HG02938 (cell line): ENCODE results near the gene ZNF70.
"Not testable (repeated sequence)": the region's sequence is repeated elsewhere in the genome, so short reads cannot be mapped to it uniquely, and the experiment has no call there.

ENCODE experiments used
- ATAC-seq: cut with Tn5 transposase; IDR thresholded peaks from one replicate; pipeline ENCODE4 v1.9.1; 2021; ENCODE audit warnings: mild to moderate bottlenecking, moderate library complexity; ENCODE audit not compliant: unreplicated experiment

Gene ZNF70

DNA sequence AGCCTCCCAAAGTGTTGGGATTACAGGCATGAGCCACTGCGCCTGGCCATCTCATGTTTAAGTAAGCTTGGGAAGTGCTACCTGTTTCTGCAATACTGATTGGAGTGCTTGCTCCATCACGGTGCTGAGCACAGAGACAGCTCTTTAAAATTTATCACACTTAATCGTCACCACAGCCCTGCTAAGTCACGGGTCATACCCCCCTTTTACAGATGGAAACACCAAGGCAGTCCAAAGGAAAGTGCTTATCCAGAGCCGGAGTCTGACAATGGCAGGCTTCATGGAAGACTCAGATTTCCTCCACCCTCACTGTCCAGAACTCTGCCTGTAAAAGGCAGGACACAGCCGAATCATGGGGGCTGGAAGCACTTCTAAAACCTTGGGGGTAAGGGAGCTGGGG lies 9.1 kb upstream of the ZNF70 start:
- no peak for ATAC-seq

DNA sequence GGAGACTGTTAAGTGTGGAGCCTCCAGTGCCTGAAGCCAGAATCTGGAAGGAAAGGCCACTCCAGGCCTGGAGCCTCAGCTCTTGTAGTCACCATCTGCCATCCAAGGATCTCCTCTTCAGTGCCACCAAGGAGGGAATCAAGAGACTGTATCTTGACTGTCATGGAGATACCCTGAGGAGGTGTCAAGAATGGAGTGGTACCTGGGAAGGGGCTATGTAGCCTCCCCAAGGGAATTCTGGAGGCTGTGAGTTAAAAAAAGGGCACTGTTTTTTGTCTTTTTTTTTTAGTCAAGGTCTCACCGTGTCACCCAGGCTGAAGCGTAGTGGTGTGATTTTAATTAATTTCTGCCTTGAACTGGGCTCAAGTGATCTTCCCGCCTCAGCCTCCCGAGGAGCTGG lies 8.7 kb upstream of the ZNF70 start:
- no peak for ATAC-seq

DNA sequence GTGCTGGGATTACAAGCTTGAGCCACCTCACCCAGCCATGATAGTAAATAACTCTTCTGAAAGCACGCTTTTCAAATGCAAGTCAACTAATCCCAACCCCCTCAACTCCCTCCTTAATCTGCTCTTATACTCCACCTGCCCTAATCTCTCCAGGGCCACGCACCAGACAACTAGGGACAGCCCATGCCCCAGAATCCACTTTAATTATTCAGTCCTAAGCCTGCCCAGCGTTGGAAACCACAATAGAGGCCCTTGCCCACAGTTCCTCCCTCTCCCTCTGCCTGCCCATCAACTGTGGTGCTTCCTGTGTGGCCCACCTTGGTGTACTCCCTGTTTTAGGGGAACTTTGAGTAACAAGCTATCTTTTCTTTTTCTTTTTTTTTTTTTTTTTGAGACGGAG lies 6.0 kb upstream of the ZNF70 start:
- no peak for ATAC-seq

DNA sequence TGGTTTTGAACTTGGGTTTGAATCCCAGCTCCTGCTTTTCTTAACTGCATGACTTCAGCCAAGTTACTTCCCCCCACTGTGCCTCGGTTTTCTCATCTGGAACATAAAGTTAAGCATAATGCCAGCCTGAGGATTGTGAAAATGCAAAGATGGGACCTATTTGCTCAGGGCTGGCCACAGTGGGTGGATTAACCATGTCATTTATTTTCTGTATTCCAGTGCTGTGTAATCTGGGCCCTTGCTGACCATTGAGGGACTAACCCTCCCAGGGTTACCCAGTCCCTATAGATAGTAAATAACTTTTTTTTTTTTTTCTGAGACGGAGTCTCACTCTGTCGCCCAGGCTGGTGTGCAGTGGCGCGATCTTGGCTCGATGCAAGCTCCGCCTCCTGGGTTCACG lies 4.8 kb upstream of the ZNF70 start:
- ATAC-seq: no peak

DNA sequence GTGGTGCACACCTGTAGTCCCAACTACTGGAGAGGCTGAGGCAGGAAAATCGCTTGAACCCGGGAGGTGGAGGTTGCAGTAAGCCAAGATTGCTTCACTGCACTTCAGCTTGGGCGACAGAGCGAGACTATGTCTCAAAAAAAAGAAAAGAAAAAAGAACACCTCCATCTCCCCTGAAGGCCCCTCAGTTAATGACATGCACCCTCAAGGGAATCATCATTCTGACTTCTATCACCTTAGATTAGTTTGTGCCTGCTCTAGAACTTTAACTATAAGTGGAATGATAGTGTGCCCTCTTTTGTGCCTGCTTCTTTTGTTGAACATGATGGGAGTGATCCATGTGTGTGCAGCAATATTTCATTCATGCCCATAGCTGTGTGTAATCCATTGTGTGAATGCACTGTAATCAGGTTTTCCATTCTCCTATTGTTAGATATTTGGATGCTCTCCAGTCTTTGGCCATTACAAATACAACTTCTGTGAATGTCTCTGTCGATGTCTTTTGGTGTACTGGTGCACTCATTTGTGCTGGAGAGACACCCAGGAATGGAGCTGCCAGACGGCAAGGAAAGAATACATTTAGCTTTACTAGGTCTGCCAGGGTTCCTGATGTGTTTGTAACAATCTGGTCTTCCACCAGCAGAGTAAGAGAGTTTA lies 4.2 kb upstream of the ZNF70 start:
- no peak for ATAC-seq

DNA sequence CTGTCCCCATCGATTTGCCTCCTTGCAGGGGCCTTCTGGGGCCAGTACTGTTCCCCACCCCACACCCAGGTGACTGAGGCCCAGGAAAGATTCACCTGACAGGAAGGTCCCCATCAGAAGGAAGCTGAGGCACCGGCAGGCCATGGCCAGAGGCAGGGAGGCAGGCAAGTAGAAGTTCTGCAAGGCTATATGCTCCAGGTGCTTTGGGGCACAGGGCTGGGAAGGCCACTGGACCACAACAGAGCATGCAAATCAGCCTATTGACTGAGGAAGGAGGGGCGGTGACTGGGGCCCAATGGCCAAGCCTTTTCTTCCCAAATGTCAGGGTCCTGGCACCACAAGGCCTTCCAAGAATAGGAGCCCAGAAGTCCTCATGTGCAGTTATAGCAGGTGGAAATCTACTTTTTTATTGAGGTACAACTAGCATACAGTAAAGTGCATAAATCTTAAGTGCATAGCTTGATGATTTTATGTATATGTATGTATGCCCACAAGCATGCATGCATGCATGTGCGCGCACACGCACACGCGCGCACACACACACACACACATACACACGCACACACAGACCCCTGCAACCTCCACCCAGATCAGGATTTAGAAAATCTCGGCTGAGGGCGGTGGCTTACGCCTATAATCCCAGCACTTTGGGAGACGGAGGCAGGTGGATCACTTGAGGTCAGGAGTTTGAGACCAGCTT lies 3.5 kb upstream of the ZNF70 start, which contains the start of gene VPREB3:
Gene VPREB3 (minus strand): TSS at position 206 of the 700 bp plus-strand sequence. CDS start 62 bp downstream, at position 144.
- ATAC-seq: no peak

DNA sequence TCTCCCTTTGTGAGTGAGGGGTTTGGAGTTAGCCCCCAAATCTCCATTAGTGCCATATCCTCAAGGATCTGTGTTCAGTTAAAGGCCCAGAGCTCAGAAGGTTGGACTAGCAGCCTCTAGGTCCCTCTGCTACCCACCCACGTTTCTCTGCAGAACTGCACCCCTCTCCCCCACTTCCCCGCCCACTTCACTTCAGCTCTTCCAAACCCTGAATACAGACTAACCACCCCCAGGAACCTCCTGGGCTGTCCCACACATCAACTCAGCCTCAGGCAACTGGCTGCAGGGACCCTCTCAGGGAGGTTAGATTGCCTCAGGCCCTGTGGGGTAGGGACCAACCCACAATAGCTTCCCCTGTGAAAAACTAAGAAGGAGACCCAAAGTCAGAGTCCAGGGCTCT lies 2.5 kb upstream of the ZNF70 start:
- ATAC-seq: no peak

DNA sequence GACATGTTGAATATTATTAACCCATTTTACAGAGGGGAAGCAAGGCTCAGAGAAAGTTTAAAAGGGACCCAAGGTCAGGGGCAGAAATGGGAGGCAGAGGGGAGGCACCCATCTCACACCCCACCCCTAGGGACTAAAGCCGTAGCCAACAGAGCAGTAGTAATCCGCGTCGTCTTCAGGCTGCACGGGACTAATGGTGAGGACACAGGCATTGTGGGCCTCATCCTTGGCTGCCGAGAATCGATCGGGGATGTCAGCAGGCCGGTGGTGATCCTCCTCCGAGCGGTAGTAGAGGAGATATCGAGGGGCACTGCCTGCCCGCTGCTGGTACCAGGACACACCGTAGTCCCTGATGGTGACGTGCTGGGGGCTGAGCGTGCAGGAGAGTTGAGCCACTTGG lies 1.8 kb upstream of the ZNF70 start:
- no peak for ATAC-seq

DNA sequence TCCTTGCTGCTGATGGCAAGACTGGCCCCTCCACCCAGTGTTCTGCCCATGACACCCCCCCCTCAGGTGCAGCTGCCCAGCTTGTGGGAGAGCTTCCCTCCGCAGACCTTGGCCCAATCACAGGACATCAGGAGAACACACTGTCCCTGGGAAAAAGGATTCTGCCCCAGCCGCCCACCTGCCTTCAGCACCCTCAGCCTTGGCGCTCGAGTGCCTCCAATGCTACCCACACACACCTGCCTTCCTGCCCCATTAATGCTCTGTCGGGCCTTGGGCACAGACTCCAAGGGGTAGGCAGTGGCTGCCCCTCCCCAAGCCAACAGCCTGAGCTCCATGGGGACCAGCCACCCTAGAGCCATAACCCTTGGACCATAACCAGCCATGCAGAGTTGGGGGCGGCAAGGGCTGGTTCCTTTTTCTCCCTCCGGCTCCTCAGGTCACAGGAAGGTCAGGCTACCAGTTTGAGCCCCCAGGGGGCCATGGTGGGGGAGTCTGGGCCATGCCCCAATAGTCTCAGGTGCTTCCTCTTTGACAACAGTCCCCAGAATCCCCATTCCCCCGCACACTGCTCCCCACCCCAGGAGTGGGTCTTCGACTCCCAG lies 1.3 kb upstream of the ZNF70 start:
- ATAC-seq: no peak

DNA sequence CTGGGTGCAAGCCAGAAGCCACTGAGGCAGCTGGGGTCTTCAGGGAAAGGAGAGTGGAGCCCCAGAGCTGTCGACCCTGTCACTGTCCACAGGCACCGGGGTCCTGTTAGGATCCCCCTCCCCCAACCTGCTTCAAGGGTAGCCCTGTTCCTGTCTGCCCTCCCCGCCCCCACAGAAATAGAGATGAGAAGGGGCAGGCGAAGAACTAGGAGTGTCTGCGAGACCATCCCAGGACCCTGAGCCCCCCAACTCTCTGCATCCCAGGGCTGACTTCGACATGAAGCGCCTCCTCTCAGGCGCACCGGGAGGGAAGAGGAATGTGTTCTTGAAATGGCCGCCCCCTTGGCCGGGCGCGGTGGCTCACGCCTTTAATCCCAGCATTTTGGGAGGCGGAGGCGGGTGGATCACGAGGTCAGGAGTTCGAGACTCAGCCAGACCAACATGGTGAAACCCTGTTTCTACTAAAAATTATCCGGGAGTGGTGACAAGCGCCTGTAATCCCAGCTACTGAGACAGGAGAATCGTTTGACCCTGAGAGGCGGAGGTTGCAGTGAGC lies 607 bp upstream of the ZNF70 start:
- no peak for ATAC-seq

DNA sequence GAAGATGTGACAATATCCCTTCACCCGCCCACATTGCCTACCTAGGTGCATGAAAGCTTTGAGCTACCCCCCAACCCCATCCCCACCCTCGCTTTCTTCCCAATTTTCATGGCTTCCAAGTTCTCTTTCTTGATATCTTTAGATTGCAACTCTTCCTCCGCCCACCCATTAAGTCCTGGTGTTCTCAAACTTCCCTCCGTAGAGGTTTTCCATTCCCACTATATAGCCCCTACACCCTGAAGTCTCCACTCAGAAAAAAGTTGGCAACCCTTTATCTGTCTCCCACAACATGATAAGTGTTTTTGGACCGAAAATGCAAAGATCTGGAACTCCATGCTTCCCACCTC lies 572 bp downstream of the ZNF70 start:
- ATAC-seq: no peak

DNA sequence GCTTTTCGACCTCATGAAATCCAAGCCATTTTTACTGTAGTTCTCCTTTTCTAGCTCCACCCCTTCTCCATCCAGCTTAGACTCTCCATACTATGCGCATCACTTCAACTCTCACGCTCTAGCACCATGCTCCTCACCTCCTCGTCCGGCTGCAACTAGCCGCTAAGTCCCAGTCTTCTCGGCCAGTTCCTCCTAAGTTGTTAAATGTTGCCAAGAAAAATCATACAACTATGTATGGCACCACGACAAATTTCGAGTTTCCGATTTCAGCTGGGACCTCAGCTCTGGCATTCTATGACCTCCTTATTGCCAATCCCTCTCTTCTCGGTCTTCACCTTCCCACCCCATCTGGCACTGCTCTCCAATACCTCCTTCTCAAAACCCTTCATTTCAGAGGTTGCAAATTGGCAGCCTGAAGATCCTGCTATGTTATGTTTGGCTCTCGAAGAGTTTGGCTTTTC lies 1.0 kb downstream of the ZNF70 start:
- ATAC-seq: no peak

DNA sequence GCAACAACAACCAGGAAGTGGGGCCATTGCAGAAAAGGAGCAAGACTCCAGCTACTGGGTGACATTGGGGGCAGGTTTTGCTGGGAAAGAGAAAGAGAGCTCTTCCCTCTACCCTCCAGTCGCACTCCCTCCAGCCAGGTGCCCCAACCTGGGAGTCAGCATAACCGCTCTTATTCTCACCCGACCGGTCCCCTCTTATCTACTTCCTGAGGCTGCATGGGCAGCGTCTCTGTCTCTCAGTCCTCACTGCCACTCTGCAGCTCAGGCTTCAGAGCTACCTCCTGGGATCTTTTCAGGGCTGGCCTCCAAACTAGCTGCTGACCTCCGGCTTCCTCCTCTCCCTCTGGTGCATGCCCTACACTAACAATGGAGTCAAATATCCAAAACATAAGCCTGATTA lies 5.1 kb downstream of the ZNF70 start:
- ATAC-seq: no peak

DNA sequence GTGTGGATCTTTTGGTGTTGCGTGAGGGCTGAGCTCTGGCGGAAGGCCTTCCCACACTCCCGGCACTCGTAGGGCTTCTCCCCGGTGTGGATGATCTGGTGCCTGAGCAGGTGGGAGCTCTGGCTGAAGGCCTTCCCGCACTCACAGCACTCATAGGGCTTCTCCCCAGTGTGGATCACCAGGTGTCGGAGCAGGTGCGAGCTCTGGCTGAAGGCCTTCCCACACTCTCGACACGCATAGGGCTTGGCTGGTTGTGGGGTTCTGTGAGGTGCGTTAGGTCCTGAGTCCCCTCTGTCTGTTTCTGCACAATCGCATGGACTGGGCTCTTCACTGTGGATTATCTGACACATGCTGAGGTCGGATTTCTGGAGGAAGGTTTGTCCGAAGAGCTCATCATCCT lies 6.4 kb downstream of the ZNF70 start:
- no peak for ATAC-seq

DNA sequence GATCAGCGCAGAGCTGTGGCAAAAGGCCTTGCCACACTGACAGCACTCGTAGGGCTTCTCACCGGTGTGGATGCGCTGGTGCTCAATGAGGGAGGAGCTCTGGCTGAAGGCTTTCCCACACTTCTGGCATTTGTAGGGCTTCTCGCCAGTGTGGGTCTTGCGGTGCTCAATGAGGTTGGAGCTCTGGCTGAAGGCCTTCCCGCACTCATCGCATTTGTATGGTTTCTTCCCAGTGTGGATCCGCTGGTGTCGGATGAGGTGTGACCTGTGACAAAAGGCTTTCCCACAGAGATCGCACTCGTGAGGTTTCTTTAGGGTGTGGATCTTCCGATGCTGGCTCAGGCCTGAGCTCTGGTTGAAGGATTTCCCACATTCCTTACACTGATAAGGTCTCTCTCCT lies 6.9 kb downstream of the ZNF70 start:
- no peak for ATAC-seq

DNA sequence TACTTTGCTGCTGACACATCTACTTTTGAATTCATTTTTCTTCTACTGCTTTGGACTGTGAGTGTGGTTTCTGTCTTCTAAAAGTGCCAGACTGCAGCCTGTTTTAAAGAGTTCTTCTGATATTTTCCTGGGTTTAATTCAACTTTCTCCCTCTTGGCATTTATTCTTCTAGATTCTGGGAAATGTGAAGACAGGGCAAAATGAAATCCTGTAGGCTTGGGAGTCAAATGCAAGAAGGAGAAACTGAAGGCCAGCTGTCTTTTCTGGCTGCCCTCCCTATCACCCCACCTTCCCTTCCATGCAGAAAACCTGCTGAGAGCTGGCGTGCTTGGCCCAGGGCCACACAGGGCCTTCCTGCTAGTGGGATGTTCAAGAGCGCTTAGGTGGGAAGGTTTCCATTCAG lies 7.6 kb downstream of the ZNF70 start:
- no peak for ATAC-seq

DNA sequence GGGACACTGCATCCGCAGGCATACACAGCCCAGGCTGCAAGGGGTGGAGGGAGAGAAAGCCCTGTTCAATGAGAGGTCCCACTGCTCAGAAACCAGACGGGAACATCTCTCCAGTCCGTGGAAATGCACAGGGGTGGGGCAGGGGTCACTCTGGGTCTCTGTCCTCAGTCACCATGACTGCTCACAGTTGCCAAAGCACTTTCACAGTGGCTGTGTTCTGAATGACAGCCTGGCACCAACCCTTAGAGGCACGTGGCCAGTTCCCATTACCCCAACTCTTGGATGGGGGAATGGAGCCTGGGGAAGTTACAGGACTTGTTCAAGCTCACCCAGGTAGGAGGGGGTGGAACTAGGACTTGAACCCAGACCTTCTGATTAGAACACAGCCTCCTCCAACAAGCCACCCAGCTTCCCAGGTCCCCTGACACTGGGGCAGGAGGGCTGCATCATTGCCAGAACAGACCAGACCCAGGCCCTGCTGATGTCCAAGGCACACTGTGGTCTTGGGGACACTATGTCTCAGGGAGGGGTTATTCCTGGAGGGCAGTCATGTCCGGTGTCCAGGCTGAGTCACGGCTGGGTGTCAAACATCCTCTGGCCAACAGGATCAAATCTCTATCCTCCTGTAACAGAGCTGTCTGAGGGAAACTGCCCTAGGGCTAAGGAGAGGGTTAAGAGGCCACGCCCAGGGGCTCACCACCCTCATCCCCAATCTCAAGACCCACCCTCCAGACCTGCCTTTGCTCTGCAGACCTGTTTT lies 8.2 kb downstream of the ZNF70 start:
- no peak for ATAC-seq

DNA sequence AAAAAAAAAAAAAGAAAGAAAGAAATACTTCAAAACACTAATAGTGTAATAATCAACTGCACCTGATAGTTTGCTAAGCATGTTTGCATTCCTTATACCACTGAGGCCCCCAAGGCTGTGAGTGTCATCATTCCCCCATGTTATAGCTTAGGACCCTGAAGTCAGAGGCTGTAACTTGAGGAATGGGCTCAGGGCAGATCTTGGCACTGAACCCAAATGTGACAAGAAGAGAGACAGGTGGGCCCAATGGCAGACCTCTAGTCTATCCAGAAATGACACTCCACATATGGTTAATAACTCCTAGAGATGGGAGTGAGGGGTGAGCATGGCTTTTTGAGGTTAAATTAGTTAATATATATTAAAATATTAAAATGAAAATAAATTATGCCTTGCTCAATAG lies 13.2 kb downstream of the ZNF70 start:
- ATAC-seq: no peak

DNA sequence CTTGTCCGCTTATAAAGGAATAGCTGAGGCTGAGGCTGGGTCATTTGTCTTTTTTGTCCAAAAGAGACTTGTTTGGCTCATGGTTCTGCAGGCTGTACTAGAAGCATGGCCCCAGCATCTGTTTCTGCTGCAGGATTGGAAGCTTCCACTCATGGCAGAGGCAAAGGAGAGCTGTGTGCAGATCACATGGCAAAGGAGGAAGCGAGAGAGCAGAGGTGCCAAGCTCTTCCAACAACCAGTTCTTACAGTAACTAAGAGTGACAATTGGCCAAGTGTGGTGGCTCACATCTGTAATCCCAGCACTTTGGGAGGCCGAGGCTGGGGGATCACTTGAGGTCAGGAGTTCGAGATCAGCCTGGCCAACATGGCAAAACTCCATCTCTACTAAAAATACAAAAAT lies 22.8 kb downstream of the ZNF70 start:
- ATAC-seq: not testable (repeated sequence)

DNA sequence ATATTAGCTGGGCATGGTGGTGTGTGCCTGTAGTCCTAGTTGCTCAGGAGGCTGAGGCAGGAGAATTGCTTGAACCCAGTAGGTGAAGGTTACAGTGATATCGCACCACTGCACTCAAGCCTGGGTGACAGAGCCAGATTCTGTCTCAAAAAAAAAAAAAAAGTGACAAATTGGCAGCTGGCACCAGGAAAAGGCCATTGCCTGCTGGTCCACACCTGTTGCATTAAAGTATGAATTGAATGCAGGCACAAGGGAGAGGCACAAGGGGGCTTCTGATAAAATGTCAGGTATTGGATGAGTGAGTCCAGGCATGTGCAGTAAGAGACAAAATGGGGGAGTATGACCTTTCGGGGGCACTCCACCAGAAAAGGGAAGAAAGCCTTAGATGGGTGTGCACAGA lies 28.2 kb downstream of the ZNF70 start:
- no peak for ATAC-seq

DNA sequence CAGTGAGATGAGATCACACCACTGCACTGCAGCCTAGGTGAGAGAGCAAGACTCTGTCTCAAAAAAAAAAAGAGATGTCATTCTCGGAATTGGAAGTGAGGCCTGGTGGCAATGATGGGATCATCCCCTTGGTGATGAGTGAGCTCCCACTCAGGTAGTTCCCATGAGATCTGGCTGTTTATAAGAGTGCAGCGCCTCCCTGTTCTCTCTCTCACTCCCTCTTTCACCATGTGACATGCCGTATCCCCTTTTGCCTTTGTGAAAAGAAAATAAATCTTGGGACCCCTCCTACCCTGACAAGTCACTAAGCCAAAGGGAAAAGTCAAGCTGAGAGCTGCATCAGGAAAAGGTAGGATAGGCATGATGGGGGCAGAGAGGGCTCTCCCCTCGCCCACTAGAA lies 28.8 kb downstream of the ZNF70 start:
- ATAC-seq: no peak
